CD14-positive monocyte (primary cell): ENCODE results near the gene MARS2. TPM values are rescaled to one million over a fixed set of nuclear protein-coding genes. Genes with fewer than 3 reads are reported as not detected.

ENCODE experiments used
- DNase-seq, 3 donors: peaks; one replicate each; pipeline ENCODE4 v3.0.0-alpha.2; 2011 to 2022
- H2AFZ ChIP-seq: 2 replicates; pipeline ENCODE4 v1.6.0; 2012; ENCODE audit warnings: mild to moderate bottlenecking, low read depth, low read length, inconsistent platforms; ENCODE audit not compliant: insufficient read depth, poor library complexity, severe bottlenecking
- H3K27ac ChIP-seq, 2 donors: 1 replicate in 1 of 2; 2 replicates in 1 of 2; pipeline ENCODE4 v1.5.1; 2012 to 2013; ENCODE audit warnings: low read length in 2 of 2, control low read depth in 1 of 2, inconsistent platforms in 1 of 2, low read depth in 1 of 2, mild to moderate bottlenecking in 1 of 2
- H3K27me3 ChIP-seq, 2 donors: one replicate each; pipeline versions ENCODE4 v1.6.0 to v1.6.1; 2011 to 2013; ENCODE audit warnings: low read length in 2 of 2; ENCODE audit not compliant: control insufficient read depth in 2 of 2, insufficient read depth in 2 of 2
- H3K36me3 ChIP-seq, 2 donors: replicated peaks in 1 of 2; 1 replicate in 1 of 2; 2 replicates in 1 of 2; pipeline versions ENCODE4 v1.5.1 to v1.6.1; 2012 to 2013; ENCODE audit warnings: low read length in 2 of 2, control low read depth in 1 of 2, inconsistent platforms in 1 of 2, mild to moderate bottlenecking in 1 of 2; ENCODE audit not compliant: insufficient read depth in 2 of 2, control insufficient read depth in 1 of 2
- H3K4me1 ChIP-seq, 2 donors: 1 replicate in 1 of 2; 2 replicates in 1 of 2; pipeline versions ENCODE4 v1.5.1 to v1.6.1; 2012 to 2013; ENCODE audit warnings: low read length in 2 of 2, control low read depth in 1 of 2, inconsistent platforms in 1 of 2, mild to moderate bottlenecking in 1 of 2, moderate library complexity in 1 of 2; ENCODE audit not compliant: insufficient read depth in 2 of 2, control insufficient read depth in 1 of 2
- H3K4me2 ChIP-seq: replicated peaks from 2 replicates; pipeline ENCODE3; 2012; ENCODE audit warnings: low read length, moderate library complexity, mild to moderate bottlenecking; ENCODE audit not compliant: poor library complexity, severe bottlenecking; ENCODE audit errors: extremely low read depth
- H3K4me3 ChIP-seq, 3 experiments: fragments of 200-600 bp in 1 of 3; sonication (generic) in 1 of 3; replicated peaks in 1 of 3; 1 replicate in 2 of 3; 2 replicates in 1 of 3; pipeline ENCODE4 v1.5.1; 2011 to 2013; ENCODE audit warnings: low read length in 3 of 3, mild to moderate bottlenecking in 3 of 3, control low read depth in 2 of 3, low read depth in 2 of 3, inconsistent platforms in 1 of 3, moderate library complexity in 1 of 3
- H3K79me2 ChIP-seq: 2 replicates; pipeline ENCODE4 v1.6.0; 2012; ENCODE audit warnings: mild to moderate bottlenecking, control low read depth, inconsistent platforms, low read length, moderate library complexity; ENCODE audit not compliant: insufficient read depth
- H3K9ac ChIP-seq: 2 replicates; pipeline ENCODE4 v1.6.0; 2017; ENCODE audit warnings: low read length, mild to moderate bottlenecking; ENCODE audit not compliant: insufficient read depth, poor library complexity, severe bottlenecking
- H3K9me3 ChIP-seq, 2 donors: replicated peaks in 1 of 2; 1 replicate in 1 of 2; 2 replicates in 1 of 2; pipeline versions ENCODE4 v1.5.1 to v1.6.1; 2012 to 2013; ENCODE audit warnings: low read length in 2 of 2, control low read depth in 1 of 2; ENCODE audit not compliant: control insufficient read depth in 1 of 2, insufficient read depth in 1 of 2
- H4K20me1 ChIP-seq: 2 replicates; pipeline ENCODE4 v1.6.0; 2012; ENCODE audit warnings: mild to moderate bottlenecking, low read length, control low read depth, moderate library complexity; ENCODE audit not compliant: insufficient read depth
- H3K27ac Mint-ChIP-seq, 7 donors: one replicate each; pipeline ENCODE4 v1.8.0; 2020; ENCODE audit warnings: mild to moderate bottlenecking in 7 of 7, mixed read lengths in 7 of 7, moderate library complexity in 6 of 7, inconsistent platforms in 2 of 7
- H3K27me3 Mint-ChIP-seq, 3 donors: one replicate each; pipeline ENCODE4 v1.8.0; 2021 to 2022; ENCODE audit warnings: low read depth in 3 of 3, mild to moderate bottlenecking in 3 of 3, mixed read lengths in 3 of 3, moderate library complexity in 3 of 3, inconsistent platforms in 1 of 3
- H3K36me3 Mint-ChIP-seq, 2 donors: one replicate each; pipeline ENCODE4 v1.8.0; 2020; ENCODE audit warnings: mixed read lengths in 2 of 2, inconsistent platforms in 1 of 2, mild to moderate bottlenecking in 1 of 2
- H3K4me1 Mint-ChIP-seq: one replicate; pipeline ENCODE4 v1.8.0; 2020; ENCODE audit warnings: mild to moderate bottlenecking, mixed read lengths
- H3K4me3 Mint-ChIP-seq, 2 donors: one replicate each; pipeline ENCODE4 v1.8.0; 2020; ENCODE audit warnings: mild to moderate bottlenecking in 2 of 2, mixed read lengths in 2 of 2, moderate library complexity in 1 of 2
- H3K9me3 Mint-ChIP-seq, 7 donors: one replicate each; pipeline ENCODE4 v1.8.0; 2020 to 2022; ENCODE audit warnings: mixed read lengths in 7 of 7, mild to moderate bottlenecking in 6 of 7, moderate library complexity in 6 of 7, inconsistent platforms in 2 of 7
- CTCF ChIP-seq: fragments of 200-600 bp; IDR thresholded peaks from one replicate; pipeline ENCODE4 v1.8.0; 2022; ENCODE audit warnings: antibody characterized with exemption, mild to moderate bottlenecking
- intact Hi-C, 2 donors: fragments of 100-400 bp; cut with micrococcal nuclease; formaldehyde crosslinking; loops; one replicate each; pipeline versions ENCODE4 v1.15.0 to v1.15.1; 2023
- polyA plus RNA-seq, 3 donors: library from polyadenylated mRNA; depleted of rRNA in 1 of 3; unstranded in 2 of 3; stranded (reverse) in 1 of 3; fragments of 300-500 nt in 2 of 3; fragments of >200 nt in 1 of 3; fragmentation: Illumina TruSeq in 2 of 3; gene quantifications; 1 replicate in 2 of 3; 2 replicates in 1 of 3; pipeline ENCODE4 v1.2.3, GENCODE V29; 2012 to 2021

MARS2 gene
- polyA plus RNA-seq, 3 donors, result 0.66 to 1.3 (median 0.93) TPM

- Histone ChIP-seq H3K4me2 (no peak overlapping the region), H3K27ac (no peak overlapping the region), H2AFZ (no peak overlapping the region), H3K9ac (no peak overlapping the region), H3K4me1 (no peaks in the 10 kb centered on the region), H3K36me3 (no peaks in the 10 kb centered on the region), H3K27me3 (no peaks in the 10 kb centered on the region), H4K20me1 (no peaks in the 10 kb centered on the region), H3K9me3 (no peaks in the 10 kb centered on the region), H3K4me3 (no peak overlapping the region), H3K79me2 (no peaks in the 10 kb centered on the region)
- Mint-ChIP-seq H3K27ac (no peak overlapping the region), H3K4me3 (no peak overlapping the region), H3K9me3 (peaks cover 0 to 3% (median 0%) of the 10 kb centered on the region in 7 donors), H3K36me3 (no peaks in the 10 kb centered on the region), H3K27me3 (peaks cover 0 to 2% (median 1%) of the 10 kb centered on the region in 3 donors), H3K4me1 (no peaks in the 10 kb centered on the region)
- intact Hi-C loops, result no loop called here
- DNase-seq, result no peak
- TF ChIP-seq CTCF, result no peak
Observed at GRCh38 chr2:197740200-197740599, 35.0 kb downstream of the MARS2 start.

Other genes with a start within 250 kb of the MARS2 start
- gene HSPD1, start 205.5 kb upstream of the MARS2 start, polyA plus RNA-seq, result 10 to 100 TPM; 42.7 to 62.1 (median 44.5) TPM
- 10 to 100 TPM; 25.2 to 46.2 (median 44.9) TPM for gene HSPE1, start 205.0 kb upstream of the MARS2 start, polyA plus RNA-seq
- gene MOB4, start 189.3 kb upstream of the MARS2 start, polyA plus RNA-seq, result 10 to 100 TPM; 14.8 to 32.4 (median 30.4) TPM
- gene RFTN2, start 29.8 kb upstream of the MARS2 start, polyA plus RNA-seq, result under 1 TPM in 1 of 3 donors, not detected in 2; 0.02 TPM
- not detected for gene BOLL, start 80.0 kb downstream of the MARS2 start, polyA plus RNA-seq
- gene PLCL1, start 99.2 kb downstream of the MARS2 start, polyA plus RNA-seq, result 1 to 10 TPM in 1 of 3 donors, under 1 TPM in 2; 0.69 to 1.4 (median 0.79) TPM